IPS-18a (cell line): ENCODE data around the gene PTPN18.

Source experiments
- H3K27ac ChIP-seq: one replicate; pipeline ENCODE4 v1.5.1; 2013; ENCODE audit warnings: low read length
- H3K27me3 ChIP-seq: one replicate; pipeline ENCODE4 v1.6.1; 2013; ENCODE audit warnings: mild to moderate bottlenecking, low read length; ENCODE audit not compliant: control insufficient read depth, insufficient read depth
- H3K36me3 ChIP-seq: one replicate; pipeline ENCODE4 v1.6.1; 2013; ENCODE audit warnings: low read depth, low read length; ENCODE audit not compliant: control insufficient read depth
- H3K4me1 ChIP-seq: one replicate; pipeline ENCODE4 v1.6.1; 2013; ENCODE audit warnings: low read depth, low read length; ENCODE audit not compliant: control insufficient read depth
- H3K4me3 ChIP-seq: one replicate; pipeline ENCODE4 v1.5.1; 2013; ENCODE audit warnings: low read length
- H3K9ac ChIP-seq: one replicate; pipeline ENCODE4 v1.6.1; 2013; ENCODE audit warnings: mild to moderate bottlenecking, low read length, moderate library complexity
- H3K9me3 ChIP-seq: one replicate; pipeline ENCODE4 v1.6.1; 2013; ENCODE audit warnings: low read depth, low read length; ENCODE audit not compliant: control insufficient read depth

PTPN18 gene

DNA sequence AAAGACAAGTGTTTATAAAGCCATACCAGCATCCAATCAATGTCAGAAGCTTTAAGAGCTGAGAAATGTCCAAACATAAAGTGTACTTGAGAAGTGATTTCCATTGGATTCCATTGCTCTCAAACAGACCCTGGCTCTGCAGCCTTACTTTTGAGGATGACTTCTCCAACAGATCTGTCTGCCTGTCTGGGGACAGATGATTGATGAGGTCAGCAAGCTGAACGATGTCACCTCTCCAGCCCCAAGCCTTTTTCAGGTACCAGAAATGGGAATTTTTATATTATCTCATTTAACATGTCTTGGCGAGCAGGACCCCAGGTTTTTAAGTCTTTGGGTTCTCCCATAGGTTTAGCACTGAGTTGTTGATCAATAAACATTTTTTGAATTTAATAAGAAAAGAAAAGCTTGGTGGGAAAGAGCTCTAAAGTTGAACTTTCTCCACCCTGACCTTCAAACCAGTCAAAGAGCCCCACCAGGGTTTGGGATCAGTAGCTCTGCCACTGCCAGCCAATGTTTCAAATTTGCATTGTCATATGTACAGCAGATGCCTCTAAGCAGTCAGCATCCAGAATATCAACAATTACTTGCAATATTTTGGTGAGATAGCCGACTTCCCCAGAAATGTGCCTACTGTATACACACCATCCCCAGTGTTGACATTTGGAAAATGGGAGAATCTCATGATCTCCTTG is 22.5 kb downstream of the PTPN18 start:
- no peaks in the 10 kb centered on the region for H3K9me3 ChIP-seq
- H3K4me1 ChIP-seq, result no peaks in the 10 kb centered on the region
- H3K4me3 ChIP-seq, result no peak overlapping the region
- no peaks in the 10 kb centered on the region for H3K36me3 ChIP-seq
- no peaks in the 10 kb centered on the region for H3K27me3 ChIP-seq
- no peak overlapping the region for H3K27ac ChIP-seq
- H3K9ac ChIP-seq, result no peak overlapping the region

DNA sequence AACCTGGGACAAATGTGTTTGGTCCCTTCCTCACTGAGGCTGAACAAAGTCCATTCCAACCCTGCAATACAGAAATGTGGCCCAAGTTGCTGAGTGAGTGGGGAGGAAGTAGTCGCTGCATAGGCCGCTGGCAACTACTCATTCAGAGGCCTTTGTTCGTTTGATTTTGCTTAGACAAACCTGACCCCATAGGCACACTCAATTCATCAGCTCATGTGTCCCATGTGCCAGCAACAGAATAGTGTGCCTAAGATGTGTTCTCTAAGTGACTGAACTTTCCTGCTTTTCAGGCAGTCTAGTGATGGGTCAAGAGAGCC is 23.0 kb downstream of the PTPN18 start:
- Histone ChIP-seq H3K9ac (no peak overlapping the region), H3K27me3 (no peaks in the 10 kb centered on the region), H3K27ac (no peak overlapping the region), H3K9me3 (no peaks in the 10 kb centered on the region), H3K4me3 (no peak overlapping the region), H3K4me1 (no peaks in the 10 kb centered on the region), H3K36me3 (no peaks in the 10 kb centered on the region)

DNA sequence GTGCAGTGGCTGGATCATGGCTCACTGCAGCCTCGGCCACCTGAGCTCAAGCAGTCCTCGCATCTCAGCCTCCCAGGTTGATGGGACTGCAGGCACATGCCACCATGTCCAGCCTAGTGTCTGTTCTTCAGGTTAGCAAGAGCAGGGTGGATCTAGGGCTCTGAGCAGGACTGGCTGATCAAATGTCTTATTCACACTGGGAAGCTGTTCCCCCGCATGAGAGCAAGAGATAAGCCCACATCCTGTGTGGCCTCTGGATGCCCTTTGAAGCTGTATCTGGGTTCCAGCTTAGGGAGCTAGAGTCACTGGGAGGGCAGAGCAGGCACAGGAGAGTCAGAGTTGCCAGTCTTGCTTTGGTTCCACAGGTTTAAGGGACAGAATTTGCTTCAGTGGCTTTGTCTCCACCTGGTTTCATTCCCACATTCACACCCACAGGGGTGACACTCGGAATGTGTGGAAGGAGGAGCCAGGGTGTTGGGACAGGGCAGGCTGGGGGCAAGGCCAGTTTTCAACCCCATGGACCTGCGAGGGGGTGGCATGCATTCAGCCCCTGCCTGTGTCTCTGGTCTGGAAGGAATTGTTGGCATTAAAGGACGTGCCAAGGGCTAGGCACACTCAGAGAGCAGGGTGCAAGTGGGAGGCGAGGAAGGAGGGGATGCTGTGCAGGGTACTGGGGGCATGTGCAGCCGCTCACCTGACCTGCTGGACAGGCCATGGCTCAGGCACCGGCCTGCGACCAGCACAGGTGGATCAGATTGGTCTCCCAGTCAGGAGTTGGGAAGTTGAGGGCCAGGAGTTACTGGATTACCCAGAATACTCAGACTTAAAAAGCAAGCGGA is 24.5 kb downstream of the PTPN18 start:
- Histone ChIP-seq H3K27ac (no peak overlapping the region), H3K9me3 (no peaks in the 10 kb centered on the region), H3K27me3 (no peaks in the 10 kb centered on the region), H3K4me3 (no peak overlapping the region), H3K36me3 (no peaks in the 10 kb centered on the region), H3K9ac (no peak overlapping the region), H3K4me1 (no peaks in the 10 kb centered on the region)

DNA sequence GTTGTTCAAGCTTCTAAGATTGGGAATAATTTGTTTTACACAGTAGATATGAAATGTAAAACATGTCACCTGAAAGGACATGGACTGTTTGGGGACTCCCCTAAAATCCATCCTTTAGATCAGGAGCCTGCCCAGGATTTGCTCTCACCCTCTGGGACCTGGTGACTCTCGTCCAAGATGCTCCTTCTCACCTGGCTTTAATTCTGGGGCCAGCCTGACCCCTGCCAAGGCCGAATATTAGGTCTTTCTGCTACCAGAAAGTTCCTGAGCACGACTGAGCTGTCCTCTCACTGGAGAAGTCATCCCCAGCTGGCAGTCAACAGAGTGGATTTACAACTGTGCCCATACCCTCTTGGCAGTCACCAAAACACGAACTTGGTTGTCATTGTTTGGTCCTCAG is 25.3 kb downstream of the PTPN18 start:
- no peaks in the 10 kb centered on the region for H3K27me3 ChIP-seq
- no peak overlapping the region for H3K4me3 ChIP-seq
- H3K36me3 ChIP-seq, result no peaks in the 10 kb centered on the region
- no peak overlapping the region for H3K9ac ChIP-seq
- H3K4me1 ChIP-seq, result no peaks in the 10 kb centered on the region
- H3K9me3 ChIP-seq, result no peaks in the 10 kb centered on the region
- H3K27ac ChIP-seq, result no peak overlapping the region

DNA sequence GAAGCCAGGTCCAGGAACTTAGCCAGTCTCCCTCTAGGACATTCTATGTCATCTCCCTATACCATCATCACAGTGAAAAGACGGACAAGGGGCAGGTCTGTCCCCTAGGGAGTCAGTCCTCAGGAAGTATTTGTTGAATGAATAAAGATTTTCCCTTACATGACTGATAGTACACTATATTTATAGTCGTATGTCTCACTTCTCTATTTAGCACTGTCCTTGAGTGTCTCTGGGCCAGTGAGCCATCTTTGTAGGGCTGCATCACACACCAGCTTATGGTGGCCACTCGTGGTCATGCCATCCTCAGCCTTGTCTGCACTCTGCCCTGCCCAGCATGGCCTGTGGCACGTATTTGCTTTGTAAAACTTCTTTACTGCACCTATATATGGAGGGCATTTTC is 25.8 kb downstream of the PTPN18 start:
- Histone ChIP-seq H3K9me3 (no peaks in the 10 kb centered on the region), H3K36me3 (no peaks in the 10 kb centered on the region), H3K9ac (no peak overlapping the region), H3K4me3 (no peak overlapping the region), H3K27me3 (no peaks in the 10 kb centered on the region), H3K4me1 (no peaks in the 10 kb centered on the region), H3K27ac (no peak overlapping the region)

DNA sequence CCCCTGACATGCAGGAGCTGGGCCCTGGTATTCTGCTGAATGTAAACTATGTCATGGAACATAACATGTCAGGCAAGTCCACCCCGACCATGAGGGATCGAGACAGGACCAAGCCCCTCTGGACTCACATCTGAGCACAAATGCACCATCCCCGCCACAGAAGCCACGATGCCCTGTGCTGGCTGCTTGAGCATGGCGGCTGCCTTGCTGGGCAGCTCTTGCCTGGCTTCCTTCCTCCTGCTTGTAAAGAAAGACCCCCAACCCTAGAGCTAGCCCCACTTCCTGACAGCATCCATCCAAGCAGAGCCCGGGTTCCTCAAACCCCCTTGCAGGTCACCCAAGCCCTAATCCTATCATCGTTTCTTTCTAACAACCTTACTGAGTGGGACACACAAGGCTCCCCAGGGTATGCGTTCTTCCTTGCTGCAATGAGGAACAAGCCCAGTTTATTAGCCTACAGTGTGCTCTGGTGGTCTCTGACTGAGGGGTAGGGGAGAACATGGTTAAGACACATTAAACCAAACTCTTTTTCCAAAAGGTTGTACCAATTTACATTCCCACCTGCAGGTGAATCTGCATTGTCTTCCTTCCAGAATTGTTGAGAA is 26.6 kb downstream of the PTPN18 start:
- Histone ChIP-seq H3K9ac (no peak overlapping the region), H3K27ac (no peak overlapping the region), H3K27me3 (no peaks in the 10 kb centered on the region), H3K4me1 (peaks cover 2% of the 10 kb centered on the region), H3K4me3 (no peak overlapping the region), H3K9me3 (no peaks in the 10 kb centered on the region), H3K36me3 (no peaks in the 10 kb centered on the region)

DNA sequence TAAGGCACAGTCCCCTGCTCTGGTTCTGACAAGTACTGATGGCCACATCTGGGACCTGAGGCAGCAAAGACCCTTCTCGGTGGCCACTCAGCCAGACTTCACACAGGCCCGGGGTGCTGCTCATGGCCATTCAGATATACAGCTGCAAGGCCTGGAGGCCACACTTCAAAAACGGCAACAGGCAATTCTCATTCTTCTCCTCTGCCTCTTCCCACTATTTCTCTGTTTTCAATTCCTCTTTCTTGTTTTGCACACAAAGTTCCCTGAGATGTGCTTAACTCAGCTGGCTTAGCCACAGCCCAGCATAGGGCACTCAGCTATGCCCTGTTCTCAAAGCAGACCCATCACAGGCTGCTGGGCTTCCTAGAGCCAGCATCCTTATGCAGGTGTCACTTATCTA is 29.9 kb downstream of the PTPN18 start:
- peaks cover 4% of the 10 kb centered on the region for H3K27me3 ChIP-seq
- H3K27ac ChIP-seq, result no peak overlapping the region
- no peak overlapping the region for H3K9ac ChIP-seq
- no peaks in the 10 kb centered on the region for H3K36me3 ChIP-seq
- H3K4me1 ChIP-seq, result peaks cover 9% of the 10 kb centered on the region
- H3K9me3 ChIP-seq, result no peaks in the 10 kb centered on the region
- no peak overlapping the region for H3K4me3 ChIP-seq

DNA sequence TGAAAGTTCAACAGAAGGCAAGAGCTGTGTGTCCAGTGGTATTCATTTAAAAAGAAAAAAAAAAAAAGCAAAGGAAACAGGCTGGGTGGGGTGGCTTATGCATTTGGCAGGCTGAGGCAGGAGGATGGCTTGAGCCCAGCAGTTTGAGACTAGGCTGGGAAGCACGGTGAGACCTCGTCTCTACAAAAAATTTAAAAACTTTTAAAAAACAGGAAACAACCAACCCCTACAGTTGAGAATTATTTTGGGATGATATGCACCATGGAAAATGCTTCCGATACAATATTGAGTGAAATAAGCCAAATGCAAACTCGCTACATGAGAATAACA is 31.2 kb downstream of the PTPN18 start:
- Histone ChIP-seq H3K36me3 (no peaks in the 10 kb centered on the region), H3K27ac (no peak overlapping the region), H3K27me3 (peaks cover 9% of the 10 kb centered on the region), H3K9ac (no peak overlapping the region), H3K9me3 (no peaks in the 10 kb centered on the region), H3K4me1 (peaks cover 13% of the 10 kb centered on the region), H3K4me3 (no peak overlapping the region)

DNA sequence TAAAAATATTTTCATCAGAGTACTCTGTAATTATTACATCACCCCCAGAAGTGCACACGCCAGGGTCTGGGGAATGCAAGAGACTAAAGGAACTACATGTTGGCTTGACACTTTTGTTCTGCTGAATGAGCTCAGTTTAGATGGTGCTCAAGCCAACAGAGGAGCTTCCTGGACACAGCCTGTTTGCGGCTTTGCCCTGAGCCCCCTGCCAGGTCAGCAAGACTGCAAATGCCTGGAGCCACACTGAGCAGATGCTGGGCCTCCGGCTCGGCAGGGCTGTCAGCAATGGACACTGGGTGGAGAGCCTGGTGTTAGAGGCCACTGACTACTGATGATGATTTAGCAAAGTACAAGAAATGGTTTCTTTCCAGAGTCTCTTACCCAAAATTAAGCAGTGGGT is 31.9 kb downstream of the PTPN18 start:
- Histone ChIP-seq H3K9ac (no peak overlapping the region), H3K9me3 (no peaks in the 10 kb centered on the region), H3K27me3 (peaks cover 15% of the 10 kb centered on the region), H3K27ac (no peak overlapping the region), H3K4me1 (peaks cover 14% of the 10 kb centered on the region), H3K4me3 (no peak overlapping the region), H3K36me3 (no peaks in the 10 kb centered on the region)

DNA sequence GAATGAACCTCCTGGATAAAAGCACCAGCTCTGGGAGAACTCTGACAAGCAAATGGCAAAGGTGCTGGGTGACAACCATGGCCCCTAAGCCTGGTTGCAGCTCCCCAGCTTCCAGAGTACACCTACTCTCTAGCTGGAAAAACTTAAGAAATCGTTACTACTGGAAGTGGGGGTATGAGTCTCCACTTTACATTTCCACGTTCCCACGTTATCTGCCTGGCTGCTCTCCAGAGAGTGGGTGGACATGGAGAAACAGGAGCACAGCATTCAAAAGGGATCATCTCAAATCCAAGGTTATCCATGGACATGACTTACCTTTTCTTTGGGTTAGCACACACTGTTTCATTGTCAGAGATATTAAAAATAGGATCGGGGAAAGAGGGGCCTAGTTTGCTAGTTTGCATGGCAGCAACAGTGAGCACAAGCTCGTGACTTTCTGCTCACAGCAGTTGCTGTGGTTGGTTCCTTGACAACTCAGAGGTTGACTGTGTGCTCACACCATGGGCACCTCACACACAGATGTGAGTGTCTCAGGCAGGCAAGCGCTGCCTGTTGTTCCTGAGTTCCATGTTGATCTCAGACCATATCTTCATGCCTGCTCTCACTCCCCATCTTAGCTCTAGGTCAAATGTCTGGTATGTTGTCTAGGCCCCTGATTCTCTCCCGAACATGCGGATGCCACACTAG is 32.5 kb downstream of the PTPN18 start:
- no peak overlapping the region for H3K27ac ChIP-seq
- H3K9me3 ChIP-seq, result no peaks in the 10 kb centered on the region
- H3K9ac ChIP-seq, result no peak overlapping the region
- H3K4me1 ChIP-seq, result peaks cover 14% of the 10 kb centered on the region
- H3K27me3 ChIP-seq, result peaks cover 15% of the 10 kb centered on the region
- H3K36me3 ChIP-seq, result no peaks in the 10 kb centered on the region
- H3K4me3 ChIP-seq, result no peak overlapping the region

DNA sequence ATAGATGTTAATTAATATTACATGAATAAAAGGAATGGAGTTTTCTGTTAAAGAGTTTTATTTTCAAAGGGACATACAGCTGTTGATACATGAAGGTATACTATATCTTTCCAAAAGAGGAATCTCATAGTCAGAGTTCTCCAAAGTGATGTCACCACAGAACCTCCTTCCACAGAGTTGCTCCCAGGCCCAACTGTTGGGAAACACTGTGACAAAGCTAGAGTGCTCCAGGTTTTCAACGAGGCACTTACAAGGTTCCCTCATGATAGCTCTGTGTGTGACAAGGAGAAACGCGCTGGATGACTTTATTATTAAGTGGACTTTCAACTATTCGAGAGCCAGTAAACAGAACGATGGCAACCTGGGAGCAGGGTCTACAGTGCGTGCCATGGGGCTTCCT is 33.5 kb downstream of the PTPN18 start:
- peaks cover 15% of the 10 kb centered on the region for H3K27me3 ChIP-seq
- no peak overlapping the region for H3K27ac ChIP-seq
- H3K36me3 ChIP-seq, result no peaks in the 10 kb centered on the region
- peaks cover 14% of the 10 kb centered on the region for H3K4me1 ChIP-seq
- H3K9ac ChIP-seq, result no peak overlapping the region
- H3K4me3 ChIP-seq, result no peak overlapping the region
- H3K9me3 ChIP-seq, result no peaks in the 10 kb centered on the region
